AG04450 (cell line): ENCODE data around the gene EIF5B. TPM values are rescaled to one million over a fixed set of nuclear protein-coding genes. Genes with fewer than 3 reads are reported as not detected.
"Not testable (repeated sequence)": the region's sequence is repeated elsewhere in the genome, so short reads cannot be mapped to it uniquely, and the experiment has no call there.

Source experiments
- CTCF ChIA-PET: fragments of 300-600, 350-600 bp; formaldehyde crosslinking; extraction: SDS; loops from one replicate; lab custom pipeline; 2022; ENCODE audit warnings: antibody characterized with exemption, inconsistent platforms; lab: Charles Lee
- POLR2A ChIA-PET: fragments of 350-600 bp; formaldehyde crosslinking; extraction: SDS; loops from one replicate; lab custom pipeline; 2021; ENCODE audit warnings: antibody characterized with exemption, inconsistent platforms; lab: Yijun Ruan, JAX
- DNase-seq: peaks from one replicate; pipeline ENCODE4 v3.0.0-alpha.2; 2011; ENCODE audit warnings: low read depth, low spot score
- H3K27ac ChIP-seq: one replicate; pipeline ENCODE4 v1.5.1; 2012; ENCODE audit warnings: low read depth, low read length, control low read depth
- H3K27me3 ChIP-seq: one replicate; pipeline ENCODE4 v1.6.0; 2012; ENCODE audit warnings: low read length; ENCODE audit not compliant: control insufficient read depth, insufficient read depth
- H3K4me3 ChIP-seq: 2 replicates; pipeline ENCODE4 v1.5.1; 2011; ENCODE audit warnings: mild to moderate bottlenecking, low read depth, low read length, control low read depth
- H3K9me3 ChIP-seq: 2 replicates; pipeline ENCODE4 v1.5.1; 2012; ENCODE audit warnings: low read length; ENCODE audit not compliant: control insufficient read depth, insufficient read depth
- polyA plus RNA-seq: library from polyadenylated mRNA; depleted of rRNA; stranded (reverse); fragments of >200 nt; gene quantifications from 2 replicates; pipeline ENCODE4 v1.2.3, GENCODE V29; 2011
- TF ChIP-seq, protein P1 (sequence below): IDR thresholded peaks from 2 replicates; pipeline ENCODE4 v1.5.1; 2011; ENCODE audit warnings: low read depth, low read length, control low read depth, inconsistent platforms

Gene EIF5B
- polyA plus RNA-seq, 1 experiment, result 18.7 TPM

GRCh38 chr2:99338029-99338585 lies 918 bp downstream of the EIF5B start:
- TF ChIP-seq, protein P1, sequence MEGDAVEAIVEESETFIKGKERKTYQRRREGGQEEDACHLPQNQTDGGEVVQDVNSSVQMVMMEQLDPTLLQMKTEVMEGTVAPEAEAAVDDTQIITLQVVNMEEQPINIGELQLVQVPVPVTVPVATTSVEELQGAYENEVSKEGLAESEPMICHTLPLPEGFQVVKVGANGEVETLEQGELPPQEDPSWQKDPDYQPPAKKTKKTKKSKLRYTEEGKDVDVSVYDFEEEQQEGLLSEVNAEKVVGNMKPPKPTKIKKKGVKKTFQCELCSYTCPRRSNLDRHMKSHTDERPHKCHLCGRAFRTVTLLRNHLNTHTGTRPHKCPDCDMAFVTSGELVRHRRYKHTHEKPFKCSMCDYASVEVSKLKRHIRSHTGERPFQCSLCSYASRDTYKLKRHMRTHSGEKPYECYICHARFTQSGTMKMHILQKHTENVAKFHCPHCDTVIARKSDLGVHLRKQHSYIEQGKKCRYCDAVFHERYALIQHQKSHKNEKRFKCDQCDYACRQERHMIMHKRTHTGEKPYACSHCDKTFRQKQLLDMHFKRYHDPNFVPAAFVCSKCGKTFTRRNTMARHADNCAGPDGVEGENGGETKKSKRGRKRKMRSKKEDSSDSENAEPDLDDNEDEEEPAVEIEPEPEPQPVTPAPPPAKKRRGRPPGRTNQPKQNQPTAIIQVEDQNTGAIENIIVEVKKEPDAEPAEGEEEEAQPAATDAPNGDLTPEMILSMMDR, result no peak
- H3K4me3 ChIP-seq, result peak overlapping the region; percentile 89
- H3K27me3 ChIP-seq, result no peaks in the 10 kb centered on the region
- ChIA-PET POLR2A (interaction anchor here (0.7 to 1.7 kb wide), 2 partner anchors 51 to 197 kb away, joined by 3 to 6 read pairs; partner anchors contain the start of gene C2orf15), CTCF (interaction anchor here (0.6 to 2.8 kb wide), 11 partner anchors 9 to 1271 kb away, joined by 3 to 25 read pairs (median 10); partner anchors contain the start of genes MITD1, MRPL30 and REV1)
- H3K27ac ChIP-seq, result peak overlapping the region; percentile 86
- H3K9me3 ChIP-seq, result no peaks in the 10 kb centered on the region; the same call in 1 of the 2 replicates
- DNase-seq, result no peak

- POLR2A ChIA-PET, result no interaction called here
- Histone ChIP-seq H3K27ac (no peak overlapping the region), H3K4me3 (no peak overlapping the region), H3K27me3 (no peaks in the 10 kb centered on the region), H3K9me3 (no peaks in the 10 kb centered on the region; the same call in 1 of the 2 replicates)
- CTCF ChIA-PET, result no interaction called here
- TF ChIP-seq, protein P1, result no peak
- no peak for DNase-seq
Measured at GRCh38 chr2:99340669-99341236, 3.6 kb downstream of the EIF5B start.

GRCh38 chr2:99342536-99342935 lies 5.3 kb downstream of the EIF5B start:
- Histone ChIP-seq H3K9me3 (no peaks in the 10 kb centered on the region; the same call in 1 of the 2 replicates), H3K27me3 (no peaks in the 10 kb centered on the region), H3K27ac (no peak overlapping the region), H3K4me3 (no peak overlapping the region)
- POLR2A ChIA-PET, result no interaction called here
- TF ChIP-seq, protein P1, result no peak
- CTCF ChIA-PET, result no interaction called here
- DNase-seq, result no peak

- POLR2A ChIA-PET, H3K27me3 ChIP-seq, H3K4me3 ChIP-seq, H3K27ac ChIP-seq, DNase-seq, H3K9me3 ChIP-seq: not testable (repeated sequence)
- CTCF ChIA-PET, result interaction anchor here (1.3 kb wide), 1 partner anchor 9 kb away, joined by 5 read pairs; the partner anchor contains the start of genes EIF5B and TXNDC9
Measured at GRCh38 chr2:99345446-99345845, 8.3 kb downstream of the EIF5B start.

DNA sequence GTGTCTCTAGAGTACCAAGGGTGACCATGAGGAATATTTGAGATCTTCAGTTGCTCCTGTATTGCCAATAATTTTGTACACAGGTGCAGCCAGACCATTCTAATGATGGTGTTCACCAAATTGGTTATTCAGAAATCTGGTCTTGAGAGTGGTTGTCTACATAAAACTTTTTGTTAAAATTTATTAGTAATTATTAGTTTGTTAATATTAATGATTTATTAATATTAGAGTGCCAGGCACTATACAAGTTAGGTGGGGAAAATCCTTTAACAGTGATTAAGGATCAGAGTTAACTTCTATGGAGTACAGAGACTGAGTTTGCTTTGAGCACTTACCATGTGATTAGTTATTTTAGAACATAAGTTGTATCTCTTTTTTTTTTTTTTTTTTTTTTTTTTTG lies 9.0 kb downstream of the EIF5B start:
- Histone ChIP-seq H3K27me3 (no peaks in the 10 kb centered on the region), H3K27ac (no peak overlapping the region), H3K9me3 (no peaks in the 10 kb centered on the region), H3K4me3 (no peak overlapping the region)
- no peak for DNase-seq
- CTCF ChIA-PET, result interaction anchor here (1.3 kb wide), 1 partner anchor 9 kb away, joined by 5 read pairs; the partner anchor contains the start of genes EIF5B and TXNDC9
- TF ChIP-seq, protein P1, result no peak
- POLR2A ChIA-PET, result no interaction called here
